Measurements from ENCODE around the gene LAD1. TPM values are rescaled to one million over a fixed set of nuclear protein-coding genes. Genes with fewer than 3 reads are reported as not detected.

LAD1 gene
- total RNA-seq, 1 donor from 2014 or later, result 328 TPM

DNA sequence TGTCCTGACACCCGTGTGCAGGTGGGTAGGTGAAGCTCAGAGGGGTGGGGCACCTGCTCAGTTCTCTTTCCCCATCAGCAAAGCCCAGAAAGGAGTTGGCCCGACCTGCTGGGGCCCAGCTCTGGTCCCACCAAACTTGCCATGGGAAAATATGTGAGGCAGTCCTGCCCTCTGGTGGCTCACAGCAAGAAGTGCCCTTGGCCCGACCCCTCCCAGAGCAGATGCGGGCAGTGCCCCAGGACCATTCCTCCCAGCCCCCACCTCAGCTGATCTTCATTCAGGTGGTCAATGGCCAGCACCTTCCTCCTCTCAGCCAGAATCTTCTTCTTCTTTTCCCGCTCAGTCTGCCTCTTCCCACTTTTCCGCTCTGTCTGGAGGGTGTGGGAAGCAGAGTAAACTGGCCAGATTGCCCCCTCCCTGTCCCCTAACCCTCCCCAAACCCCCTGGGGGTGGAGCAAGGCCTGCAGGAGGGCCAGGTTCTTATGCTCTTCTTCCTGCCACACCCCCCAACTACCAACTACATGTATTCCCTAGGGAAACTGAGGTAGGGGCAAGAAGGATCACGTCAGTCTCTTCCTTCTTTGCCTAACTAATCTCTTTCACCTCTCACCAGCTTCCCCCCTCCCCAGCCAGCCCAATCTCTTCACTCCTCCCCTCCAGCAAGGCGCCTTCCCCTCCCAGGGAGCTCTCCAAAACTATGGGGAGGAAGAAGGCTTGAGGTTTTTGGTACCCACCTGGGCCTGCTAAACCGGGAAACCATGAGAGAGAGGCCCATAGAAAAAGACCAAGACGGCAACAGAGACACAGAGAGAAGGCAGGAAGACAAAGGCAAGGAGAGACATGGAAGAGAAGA lies 37.2 kb downstream of the LAD1 start:
- peak; percentile 74 for ATAC-seq

DNA sequence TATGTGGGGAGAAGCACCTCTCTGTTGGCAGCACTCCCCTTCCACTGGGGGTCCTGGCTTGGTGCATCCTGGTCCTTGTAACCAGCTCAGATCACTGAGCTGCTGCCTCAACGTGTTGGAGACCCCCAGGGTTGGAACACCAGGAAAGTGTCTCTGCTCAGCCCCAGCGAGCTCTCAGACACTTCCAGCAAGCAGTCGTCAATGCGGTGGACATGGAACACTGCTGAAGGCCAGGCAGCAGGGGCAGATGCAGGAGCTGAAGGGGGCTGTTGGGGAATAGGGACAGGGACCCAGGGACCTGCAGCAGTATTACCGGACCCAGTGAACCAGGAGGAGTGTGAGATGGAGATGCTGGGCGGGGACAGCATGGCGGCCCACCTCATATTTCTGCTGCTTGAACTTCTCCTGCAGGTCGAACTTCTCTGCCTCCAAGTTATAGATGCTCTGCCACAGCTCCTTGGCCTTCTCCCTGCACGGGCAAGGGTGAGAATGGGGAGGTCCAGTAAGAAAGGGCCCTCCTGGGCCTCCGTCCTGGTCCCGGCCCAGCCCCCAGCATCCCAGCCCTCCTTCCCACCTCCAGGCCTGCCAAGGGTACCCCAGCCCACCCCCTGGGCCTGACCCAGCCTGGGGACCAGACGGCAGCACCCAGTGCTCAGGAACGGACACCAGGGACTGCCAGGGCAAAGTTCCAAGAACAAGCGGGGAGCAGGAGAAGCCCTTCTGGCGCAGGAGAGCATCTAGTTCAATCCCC lies 38.0 kb downstream of the LAD1 start:
- ATAC-seq, result no peak

DNA sequence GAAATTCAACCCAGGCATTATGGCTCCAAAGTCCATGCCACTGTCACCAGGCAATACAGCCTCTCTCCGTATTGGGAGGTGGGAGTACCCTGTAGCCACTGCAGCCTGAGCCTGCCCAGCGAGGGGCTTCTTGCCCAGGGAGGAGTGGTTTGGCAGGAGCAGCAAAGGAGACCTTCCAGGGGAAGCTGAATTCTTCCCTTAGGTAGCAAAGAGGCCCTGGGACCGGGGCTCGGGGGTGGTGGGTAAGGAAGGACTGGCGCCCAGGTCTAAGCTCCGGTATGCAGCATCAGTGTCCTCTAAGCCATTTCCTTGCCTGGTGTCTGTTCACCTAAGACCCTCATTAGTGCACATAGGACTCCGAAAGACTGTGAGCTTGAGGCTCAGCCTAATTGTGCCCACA lies 38.6 kb downstream of the LAD1 start:
- no peak for ATAC-seq

DNA sequence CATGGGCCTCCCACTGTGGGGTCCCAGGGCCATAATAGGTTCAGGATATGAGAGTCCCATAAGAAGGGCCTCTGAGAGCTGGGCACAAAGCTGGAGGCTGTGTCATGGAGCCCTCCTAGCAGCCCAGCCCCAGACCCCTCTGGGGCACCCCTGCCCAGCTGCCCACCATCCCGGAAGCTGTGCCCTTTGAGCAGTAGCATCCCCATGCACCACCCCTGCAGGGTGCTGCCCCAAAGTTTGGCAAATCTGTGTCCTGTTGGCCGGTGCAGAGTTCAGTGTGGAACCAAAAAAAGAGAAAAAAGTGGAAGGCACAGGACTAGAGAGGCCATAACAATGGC lies 39.3 kb downstream of the LAD1 start:
- no peak for ATAC-seq

DNA sequence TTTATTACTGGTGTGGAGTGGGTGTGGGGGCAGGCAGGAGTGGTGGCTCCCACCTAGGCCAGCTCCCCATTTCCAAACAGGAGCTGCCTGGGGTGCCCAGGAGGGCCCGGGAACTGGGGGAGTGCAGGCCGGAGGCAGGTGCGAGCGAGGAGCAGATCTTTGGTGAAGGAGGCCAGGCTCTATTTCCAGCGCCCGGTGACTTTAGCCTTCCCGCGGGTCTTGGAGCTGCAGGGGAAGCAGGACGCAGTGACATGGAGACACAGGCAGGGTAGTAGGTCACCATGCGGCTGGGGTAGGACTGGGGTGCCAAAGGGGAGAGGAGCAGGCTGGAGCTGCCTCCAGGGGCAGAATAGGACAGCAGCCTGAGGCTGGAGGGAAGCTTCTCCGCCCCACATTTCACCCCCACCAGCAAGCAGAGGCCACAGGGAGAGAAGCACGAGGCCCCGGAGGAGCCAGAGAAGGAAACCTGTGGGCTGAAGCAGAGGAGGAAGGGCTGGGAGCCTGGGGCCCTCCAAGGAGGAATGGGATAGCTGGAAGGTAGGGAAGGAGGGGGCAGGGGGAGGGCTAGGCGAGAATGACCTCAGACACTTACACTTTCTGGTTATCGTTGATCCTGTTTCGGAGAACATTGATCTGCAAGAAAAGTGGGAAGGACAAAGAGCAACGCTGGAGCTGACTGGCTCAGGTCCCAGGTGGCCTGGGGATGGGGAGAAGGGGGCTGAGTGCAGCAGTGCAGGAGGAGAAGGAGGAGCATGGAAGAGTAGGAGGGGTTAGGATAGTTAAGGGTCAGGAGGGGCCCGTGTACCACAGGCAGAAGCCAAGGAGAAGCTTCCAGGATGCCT lies 39.9 kb downstream of the LAD1 start:
- no peak for ATAC-seq

DNA sequence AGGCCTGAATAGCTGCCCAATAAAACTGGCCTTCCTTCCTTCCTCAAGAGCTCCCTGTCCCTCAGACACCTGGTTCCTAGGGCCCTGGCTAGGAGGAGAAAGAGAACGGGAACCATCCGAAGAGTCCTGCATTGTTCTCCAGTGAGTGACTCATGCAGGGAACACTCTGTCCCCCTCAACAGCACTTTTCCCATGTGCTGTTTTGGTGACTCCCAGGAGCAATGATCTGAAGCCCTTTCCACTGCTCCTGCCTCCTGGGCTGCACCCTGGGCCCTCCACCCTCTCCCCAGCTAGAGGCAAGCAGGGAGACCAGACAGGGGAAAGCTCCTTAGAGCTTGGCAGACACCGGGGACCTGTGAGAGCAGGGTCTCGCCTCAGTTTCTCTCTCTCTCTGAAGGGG lies 40.5 kb downstream of the LAD1 start:
- no peak for ATAC-seq

DNA sequence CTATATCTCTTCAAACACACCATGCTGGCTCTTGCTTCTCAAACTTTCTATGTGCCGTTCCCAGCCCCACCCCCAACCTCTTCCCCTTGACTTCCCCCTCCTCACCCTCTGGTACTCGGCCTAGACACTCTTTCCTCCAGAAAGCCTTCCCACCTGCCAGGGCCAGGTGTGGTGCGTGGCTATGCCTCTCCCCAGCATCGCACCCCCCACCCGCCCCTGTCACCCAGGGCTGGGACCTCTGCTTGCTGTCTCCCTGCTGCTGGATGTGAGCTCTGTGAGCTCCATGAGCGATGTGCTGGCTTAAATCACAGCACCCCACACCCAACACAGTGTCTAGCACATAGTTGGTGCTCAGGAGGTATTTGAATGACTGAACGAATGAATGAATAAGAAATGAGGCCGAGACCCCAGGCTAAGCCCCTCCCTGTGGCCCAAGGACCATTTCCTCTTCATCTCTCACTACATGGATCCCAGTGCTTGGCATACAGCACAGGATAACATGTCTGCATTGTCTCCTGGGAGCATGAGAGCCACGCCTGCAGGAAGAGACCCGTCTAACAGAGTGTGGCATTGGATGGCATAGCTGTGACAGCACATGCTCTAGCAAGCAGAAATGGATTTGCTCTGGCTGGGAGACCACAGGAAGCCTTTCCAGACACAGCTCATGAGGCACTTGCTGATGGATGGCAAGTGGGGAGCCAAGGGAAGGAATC lies 41.3 kb downstream of the LAD1 start:
- ATAC-seq, result no peak

DNA sequence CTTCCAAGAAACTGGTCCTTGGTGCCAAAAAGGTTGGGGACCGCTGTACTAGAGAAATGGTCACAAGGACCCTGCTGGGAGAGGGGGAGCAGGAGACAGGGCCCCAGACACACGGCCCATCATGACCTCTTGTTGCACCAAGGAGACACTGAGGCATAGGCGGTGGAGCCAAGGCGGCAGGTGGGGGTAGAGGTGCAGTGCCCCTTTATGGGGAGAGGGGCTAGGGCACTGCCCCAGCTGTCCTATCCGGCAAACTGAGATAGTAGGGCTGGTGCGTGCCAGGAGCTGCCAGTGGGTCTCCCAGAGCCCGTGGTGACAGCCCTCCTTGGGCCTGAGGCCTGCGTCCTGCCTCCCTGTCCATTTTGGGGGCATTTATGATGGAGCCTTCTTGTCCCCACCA lies 41.9 kb downstream of the LAD1 start:
- no peak for ATAC-seq

DNA sequence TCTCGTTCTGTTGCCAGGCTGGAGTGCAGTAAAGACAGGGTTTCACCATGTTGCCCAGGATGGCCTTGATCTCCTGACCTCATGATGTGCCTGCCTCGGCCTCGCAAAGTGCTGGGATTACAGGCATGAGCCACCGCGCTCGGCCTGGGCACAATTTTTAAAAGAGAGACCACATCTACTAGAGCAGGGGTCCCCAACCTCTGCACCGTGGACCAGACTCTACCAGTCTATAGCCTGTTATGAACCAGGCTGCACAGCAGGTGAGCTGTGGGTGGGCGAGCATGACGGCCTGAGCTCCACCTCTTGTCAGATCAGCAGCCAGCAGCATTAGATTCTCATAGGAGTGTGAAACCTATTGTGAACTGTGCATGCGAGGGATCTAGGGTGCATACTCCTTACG lies 42.4 kb downstream of the LAD1 start:
- ATAC-seq, result no peak

DNA sequence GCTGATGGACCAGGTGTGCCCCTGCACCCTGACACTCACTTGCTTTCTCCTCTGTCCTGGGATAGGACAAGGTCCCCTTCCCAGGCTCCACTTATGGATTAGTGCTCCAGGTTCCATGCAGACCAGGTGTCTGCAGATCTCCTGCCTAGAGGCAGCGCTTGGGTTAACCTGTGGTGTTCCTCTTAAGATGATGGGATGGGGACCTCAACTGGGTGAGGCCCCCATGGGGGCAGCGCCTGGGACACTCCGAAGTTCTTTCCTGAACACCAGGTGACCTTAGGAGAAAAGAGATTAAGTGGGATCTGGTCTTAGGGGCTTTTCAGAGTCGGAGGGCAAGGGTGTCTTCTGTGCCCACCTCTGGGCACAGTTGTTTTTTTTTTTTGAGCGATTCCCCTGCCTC lies 42.9 kb downstream of the LAD1 start:
- ATAC-seq, result no peak

DNA sequence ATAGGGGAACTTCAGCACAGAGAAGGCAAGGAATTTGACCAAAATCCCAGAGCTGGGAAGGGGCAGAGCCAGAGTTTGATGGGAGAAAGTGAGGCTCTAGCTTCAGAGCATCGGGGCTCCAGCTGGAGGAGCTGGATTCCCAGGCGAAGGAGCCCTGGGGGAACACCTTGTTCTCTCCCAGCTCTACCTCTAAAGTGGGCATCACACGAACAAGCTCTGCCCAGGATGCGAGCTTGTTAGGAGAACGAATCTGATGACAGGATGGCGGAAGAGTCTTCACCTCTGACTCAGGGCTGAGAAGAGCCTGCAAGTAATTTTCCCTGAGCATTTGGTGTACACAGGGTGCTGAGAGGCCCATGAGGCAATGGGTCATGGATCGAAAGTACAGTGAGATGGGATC lies 43.7 kb downstream of the LAD1 start:
- no peak for ATAC-seq

DNA sequence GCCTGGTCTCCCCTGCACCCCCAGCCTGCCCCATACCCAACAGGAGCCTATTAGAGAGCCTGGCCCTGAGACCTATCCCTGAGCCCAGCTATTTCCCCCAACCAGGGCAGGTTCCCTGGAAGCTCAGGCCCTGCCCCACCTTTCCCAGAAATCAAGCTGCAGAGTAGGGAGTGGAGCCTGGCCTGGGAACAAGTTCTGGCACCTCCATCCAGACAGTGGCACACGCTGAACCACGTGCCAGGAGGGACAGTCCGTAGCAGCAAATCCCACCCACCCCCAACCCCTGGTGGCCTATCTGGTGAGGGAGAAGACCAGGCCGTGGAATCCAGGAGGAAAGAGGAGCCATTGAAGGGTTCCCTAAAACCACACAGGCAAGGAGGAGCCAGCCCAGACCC lies 44.2 kb downstream of the LAD1 start:
- ATAC-seq, result peak; percentile 54

DNA sequence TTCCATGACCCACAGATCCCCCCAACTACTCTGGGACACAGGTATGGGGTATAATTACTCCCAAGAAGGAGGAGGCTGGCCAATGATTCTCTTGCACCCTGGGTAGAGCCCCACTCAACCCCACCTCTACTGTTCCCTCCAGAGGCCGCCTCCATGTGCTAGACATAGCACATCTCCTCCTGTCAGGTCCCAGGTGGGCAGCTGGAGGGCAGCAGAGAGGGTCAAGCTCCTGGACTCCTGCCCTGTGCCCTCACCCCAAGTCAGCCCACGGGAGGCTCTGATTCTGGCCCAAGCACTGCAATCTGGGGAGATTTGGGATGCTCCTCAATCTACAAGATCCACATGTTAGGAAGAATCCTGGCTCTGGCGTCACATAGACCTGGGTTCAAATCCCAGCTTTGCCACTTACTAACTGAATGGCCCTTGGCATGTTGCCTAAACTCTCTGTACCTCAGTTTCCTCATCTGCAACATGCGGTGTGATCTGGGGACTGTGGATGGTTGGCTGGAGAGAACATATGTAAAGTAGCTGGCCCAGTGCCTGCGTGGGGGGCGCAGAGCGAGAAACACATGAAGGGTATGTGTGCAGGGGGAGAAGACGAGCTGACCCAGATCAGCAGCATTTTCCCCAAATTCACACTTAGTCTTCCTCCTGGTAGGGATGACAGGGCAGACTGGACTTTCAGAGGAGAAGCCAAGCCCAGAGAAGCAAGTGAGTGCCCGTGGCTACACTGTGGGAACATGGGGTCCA lies 44.8 kb downstream of the LAD1 start:
- no peak for ATAC-seq

DNA sequence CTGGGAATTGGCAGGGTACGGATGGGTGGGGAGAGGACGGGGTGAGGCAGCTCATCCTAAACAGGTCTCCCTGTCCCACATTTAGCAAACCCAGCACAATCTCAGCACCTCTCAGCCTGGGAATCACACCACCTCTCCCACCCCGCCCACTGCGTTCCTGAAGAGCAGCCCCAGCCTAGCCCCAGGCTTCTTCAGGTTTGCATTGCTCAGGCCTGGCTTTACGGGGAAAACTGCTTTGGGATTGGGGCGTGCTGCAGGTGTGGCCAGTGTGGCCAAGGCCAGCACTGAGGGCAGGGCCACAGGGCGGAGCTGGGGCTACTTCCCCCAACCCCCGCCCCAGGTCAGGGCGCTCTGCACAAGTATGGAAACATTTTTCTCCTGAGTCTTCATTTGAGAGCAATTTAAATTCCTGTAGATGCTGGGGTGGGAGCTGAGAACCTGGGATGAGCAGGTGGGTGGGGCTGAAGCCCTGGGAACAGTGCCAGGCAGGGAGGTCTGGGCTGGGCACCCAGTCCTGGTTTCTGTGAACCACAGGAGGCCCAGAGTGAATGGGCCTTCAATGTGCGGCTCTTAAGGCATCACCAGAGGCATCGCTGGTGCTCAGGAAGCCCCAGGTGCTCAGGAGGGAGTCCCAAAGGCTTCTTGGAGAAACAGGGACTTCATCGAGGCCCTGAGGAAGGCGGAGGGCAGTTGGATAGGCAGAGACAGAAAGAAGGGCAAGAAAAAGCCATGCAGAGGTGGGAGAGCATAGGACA lies 45.8 kb downstream of the LAD1 start:
- peak; percentile 89 for ATAC-seq

DNA sequence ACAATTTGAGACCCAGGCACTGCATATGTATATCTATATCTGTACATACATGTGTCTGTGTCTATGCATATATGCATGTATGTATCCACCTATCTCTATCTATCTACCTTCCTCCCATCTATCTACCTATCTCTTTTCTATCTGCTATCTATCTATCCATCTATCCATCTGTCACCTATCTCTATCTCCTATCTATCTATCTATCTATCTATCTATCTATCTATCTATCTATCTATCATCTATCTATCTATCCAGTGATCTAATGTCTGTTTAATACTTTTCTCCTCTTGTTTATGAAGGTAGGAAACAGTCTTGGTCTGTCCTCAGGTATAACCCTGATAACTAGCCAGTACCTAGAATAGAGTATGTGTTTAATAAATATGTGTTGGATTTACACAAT lies 47.5 kb downstream of the LAD1 start:
- ATAC-seq, result no peak

DNA sequence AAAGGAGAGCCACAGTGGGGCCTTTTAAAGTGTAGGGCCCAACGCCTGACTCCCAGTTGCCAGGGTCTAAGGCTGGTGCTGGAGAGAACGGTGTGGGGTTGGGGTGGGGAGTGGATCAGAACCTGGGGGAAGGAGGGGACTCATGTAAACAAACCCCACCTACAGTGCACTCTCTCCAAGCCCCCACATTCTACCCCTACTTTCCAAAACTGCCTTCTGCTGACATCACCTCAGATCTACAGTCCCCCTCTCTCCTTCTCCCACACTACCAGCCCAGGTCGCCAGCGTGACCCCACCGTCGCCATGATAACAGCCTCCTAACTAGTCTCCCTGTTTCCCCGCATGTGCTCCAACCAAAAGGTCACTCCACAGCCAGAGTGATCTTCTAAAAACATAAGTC lies 48.2 kb downstream of the LAD1 start:
- no peak for ATAC-seq

DNA sequence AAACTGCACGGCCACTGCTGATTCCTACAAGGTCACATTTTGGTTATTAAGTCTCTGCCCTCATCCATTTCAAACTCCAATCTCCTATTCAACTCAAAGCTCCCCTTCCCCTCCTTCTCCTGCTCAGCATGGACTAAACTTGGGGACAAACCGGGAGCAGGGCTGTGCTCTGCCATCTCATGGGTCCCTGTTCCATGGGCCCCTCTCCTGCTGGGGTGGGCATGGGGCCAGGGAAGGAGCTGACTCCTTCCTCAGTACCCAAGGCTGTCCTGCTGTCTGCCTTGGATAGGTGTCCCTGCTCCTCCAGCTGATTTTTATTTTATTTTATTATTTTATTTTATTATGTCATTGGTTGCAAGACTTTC lies 48.8 kb downstream of the LAD1 start:
- ATAC-seq, result no peak

DNA sequence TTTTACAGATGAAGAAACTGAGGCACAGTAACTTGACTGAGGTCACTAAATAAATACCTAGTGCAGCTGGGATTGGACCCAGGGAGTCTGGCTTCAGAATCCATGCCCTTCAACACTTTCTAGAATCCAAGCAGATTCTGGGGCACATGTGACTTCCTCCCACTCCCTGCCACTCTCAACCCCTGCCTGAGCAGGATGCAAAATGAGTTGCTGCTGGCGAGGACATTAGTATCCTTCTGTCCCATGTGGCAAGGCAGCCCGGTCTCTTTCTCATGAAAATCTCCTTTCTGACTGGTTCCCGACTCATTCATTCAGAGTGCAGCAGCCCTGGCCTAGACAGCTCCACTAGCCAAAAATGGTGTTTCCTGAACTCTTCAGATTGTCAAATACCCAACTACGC lies 50.0 kb downstream of the LAD1 start:
- ATAC-seq, result no peak

DNA sequence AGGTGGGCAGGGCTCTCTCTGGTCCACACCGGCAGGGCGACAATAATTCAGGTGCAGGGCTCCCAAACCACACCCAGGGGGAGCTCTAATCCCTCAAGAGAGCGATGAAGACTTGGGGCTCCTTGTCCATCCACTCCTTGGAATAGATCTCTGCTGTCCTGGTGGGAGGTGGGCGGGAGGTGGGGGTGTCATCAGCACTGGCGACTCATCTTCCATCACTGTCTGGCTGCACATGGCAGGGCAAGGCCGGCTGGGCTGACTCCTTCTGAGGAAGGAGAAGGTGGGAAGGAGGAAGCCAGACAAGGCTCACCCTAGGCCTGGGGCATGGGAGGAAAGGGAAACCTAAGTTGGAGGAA lies 50.9 kb downstream of the LAD1 start:
- no peak for ATAC-seq

DNA sequence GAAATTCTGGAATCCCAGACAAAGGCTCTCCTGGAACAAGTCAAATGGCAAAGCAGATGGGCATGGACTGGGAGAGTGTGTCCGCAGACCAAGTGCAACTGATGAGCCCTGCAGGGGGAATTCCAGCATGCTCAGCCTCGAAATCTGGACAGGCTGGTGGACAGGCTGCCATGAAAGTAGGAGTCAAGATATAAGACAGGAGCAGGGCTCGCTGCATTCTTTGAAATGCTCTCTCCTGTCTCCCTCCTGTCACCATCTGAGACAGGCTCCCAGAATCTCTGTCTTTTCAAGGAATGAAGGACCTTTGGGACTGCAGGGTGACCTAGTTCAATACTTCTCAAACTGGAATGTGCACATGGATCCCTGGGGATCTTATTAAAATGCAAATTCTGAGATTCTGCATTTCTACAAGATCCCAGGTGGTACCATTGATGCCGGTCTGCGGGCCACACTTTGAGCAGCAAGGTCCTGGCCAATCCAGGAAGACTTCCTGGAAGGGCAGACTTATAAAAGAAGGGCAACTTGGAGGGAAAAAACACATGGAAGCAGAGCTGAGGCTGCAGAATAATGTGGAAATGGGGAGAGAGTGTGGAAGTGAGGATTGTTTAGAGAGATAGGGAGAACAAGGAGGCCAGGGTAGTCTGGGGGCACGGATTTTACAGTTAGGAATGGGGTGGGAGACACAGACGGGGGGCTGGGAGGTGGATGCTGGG lies 51.5 kb downstream of the LAD1 start:
- no peak for ATAC-seq

DNA sequence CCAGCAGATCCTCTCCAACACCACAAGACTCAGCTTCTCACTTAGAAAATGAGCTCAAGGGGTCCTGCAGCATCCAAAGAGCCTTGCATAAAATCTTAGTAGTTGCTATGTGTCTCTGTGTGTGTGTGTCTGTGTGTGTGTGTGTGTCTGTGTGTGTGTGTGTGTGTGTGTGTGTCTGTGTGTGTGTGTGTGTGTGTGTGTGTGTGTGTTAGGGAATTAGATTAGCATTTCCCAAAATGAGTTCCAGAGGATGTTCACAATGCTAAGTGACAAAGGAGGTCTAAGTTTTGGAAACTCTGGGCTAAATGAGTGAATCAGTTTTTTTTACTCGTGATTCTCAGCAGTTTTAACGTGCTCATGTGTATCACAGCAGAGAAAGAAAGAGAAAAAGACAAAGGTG lies 52.1 kb downstream of the LAD1 start:
- ATAC-seq, result no peak
